IMR-90 (cell line): ENCODE measurements around the gene OR7A10. TPM values are rescaled to one million over a fixed set of nuclear protein-coding genes. Genes with fewer than 3 reads are reported as not detected.

Source experiments
- ATAC-seq: fragments of 200-7000 bp; cut with Tn5 transposase; 2 replicates; pipeline ENCODE4 v1.9.1; 2020; ENCODE audit warnings: low read depth, mild to moderate bottlenecking, moderate library complexity
- BruUV-seq: library from RNA; stranded (reverse); fragments of 400-500 nt; replicated peaks from 2 replicates; lab custom pipeline; 2021; lab: Mats Ljungman, UMichigan
- CTCF ChIA-PET: fragments of 300-600 bp; formaldehyde crosslinking; extraction: SDS; loops from one replicate; lab custom pipeline; 2021; ENCODE audit warnings: antibody characterized with exemption; lab: Yijun Ruan, JAX
- POLR2A ChIA-PET: fragments of 300-600 bp; sonication (Branson Sonifier 250); formaldehyde crosslinking; loops from one replicate; lab custom pipeline; 2022; ENCODE audit warnings: antibody characterized with exemption; ENCODE audit not compliant: unreplicated experiment; lab: Charles Lee
- DNase-seq: peaks from one replicate; pipeline ENCODE4 v3.0.0; 2013
- H2AFZ ChIP-seq: replicated peaks from 2 replicates; pipeline ENCODE3; 2013; ENCODE audit warnings: low read length, mild to moderate bottlenecking; ENCODE audit not compliant: poor library complexity
- H2AK5ac ChIP-seq: 2 replicates; pipeline ENCODE4 v1.6.1; 2013; ENCODE audit warnings: low read depth, low read length, inconsistent platforms
- H2AK9ac ChIP-seq: replicated peaks from 2 replicates; pipeline ENCODE3; 2013; ENCODE audit warnings: mild to moderate bottlenecking, low read depth, low read length, moderate library complexity; ENCODE audit not compliant: poor library complexity
- H2BK120ac ChIP-seq: 2 replicates; pipeline ENCODE4 v1.6.1; 2013; ENCODE audit warnings: low read depth, low read length, inconsistent platforms
- H2BK15ac ChIP-seq: 3 replicates; pipeline ENCODE4 v1.6.1; 2013; ENCODE audit warnings: low read depth, low read length, inconsistent platforms
- H2BK20ac ChIP-seq: 2 replicates; pipeline ENCODE4 v1.6.1; 2013; ENCODE audit warnings: low read depth, mild to moderate bottlenecking, inconsistent platforms, low read length, moderate library complexity
- H2BK5ac ChIP-seq: 2 replicates; pipeline ENCODE4 v1.6.1; 2013; ENCODE audit warnings: mild to moderate bottlenecking, low read depth, low read length, inconsistent platforms; ENCODE audit not compliant: poor library complexity, severe bottlenecking
- H3K14ac ChIP-seq: replicated peaks from 2 replicates; pipeline ENCODE4 v1.6.1; 2013; ENCODE audit warnings: low read depth, low read length, inconsistent platforms
- H3K18ac ChIP-seq: 2 replicates; pipeline ENCODE4 v1.6.1; 2013; ENCODE audit warnings: low read depth, low read length, control low read depth
- H3K23ac ChIP-seq: 2 replicates; pipeline ENCODE4 v1.6.1; 2013; ENCODE audit warnings: low read depth, low read length, inconsistent platforms
- H3K27ac ChIP-seq: 2 replicates; pipeline ENCODE4 v1.5.1; 2013; ENCODE audit warnings: mild to moderate bottlenecking, control low read depth, low read length; ENCODE audit not compliant: insufficient read depth
- H3K27me3 ChIP-seq: 2 replicates; pipeline ENCODE4 v1.6.1; 2013; ENCODE audit warnings: low read length; ENCODE audit not compliant: control insufficient read depth, insufficient read depth
- H3K36me3 ChIP-seq: 2 replicates; pipeline ENCODE4 v1.6.1; 2013; ENCODE audit warnings: low read length, mixed read lengths; ENCODE audit not compliant: control insufficient read depth, insufficient read depth
- H3K4ac ChIP-seq: 2 replicates; pipeline ENCODE4 v1.6.1; 2013; ENCODE audit warnings: low read depth, low read length, inconsistent platforms
- H3K4me1 ChIP-seq: 2 replicates; pipeline ENCODE4 v1.6.1; 2013; ENCODE audit warnings: low read length, mixed read lengths; ENCODE audit not compliant: control insufficient read depth, insufficient read depth
- H3K4me2 ChIP-seq: 2 replicates; pipeline ENCODE4 v1.6.1; 2013; ENCODE audit warnings: low read depth, mild to moderate bottlenecking, control low read depth, low read length, moderate library complexity
- H3K4me3 ChIP-seq: 2 replicates; pipeline ENCODE4 v1.5.1; 2013; ENCODE audit warnings: low read depth, mild to moderate bottlenecking, control low read depth, low read length, moderate library complexity; ENCODE audit not compliant: insufficient read depth
- H3K56ac ChIP-seq: 2 replicates; pipeline ENCODE4 v1.6.1; 2013; ENCODE audit warnings: low read length, inconsistent platforms; ENCODE audit not compliant: insufficient read depth; ENCODE audit errors: extremely low read depth
- H3K79me1 ChIP-seq, 2 experiments: 2 replicates each; pipeline ENCODE4 v1.6.1; 2013; ENCODE audit warnings: low read length in 2 of 2, inconsistent platforms in 1 of 2, low read depth in 1 of 2
- H3K9ac ChIP-seq: 2 replicates; pipeline ENCODE4 v1.6.1; 2013; ENCODE audit warnings: low read depth, low read length, control low read depth
- H3K9me1 ChIP-seq: 2 replicates; pipeline ENCODE4 v1.6.1; 2013; ENCODE audit warnings: low read length, inconsistent platforms; ENCODE audit not compliant: insufficient read depth
- H3K9me3 ChIP-seq: 2 replicates; pipeline ENCODE4 v1.6.1; 2013; ENCODE audit warnings: low read length; ENCODE audit not compliant: control insufficient read depth, insufficient read depth
- H4K20me1 ChIP-seq: 2 replicates; pipeline ENCODE4 v1.6.1; 2013; ENCODE audit warnings: low read length, inconsistent platforms; ENCODE audit not compliant: insufficient read depth
- H4K5ac ChIP-seq: 2 replicates; pipeline ENCODE4 v1.6.1; 2013; ENCODE audit warnings: mild to moderate bottlenecking, low read depth, low read length, control low read depth
- H4K8ac ChIP-seq, 2 experiments: 2 replicates each; pipeline ENCODE4 v1.6.1; 2013; ENCODE audit warnings: low read depth in 2 of 2, low read length in 2 of 2, control low read depth in 1 of 2, inconsistent platforms in 1 of 2
- H4K91ac ChIP-seq: 2 replicates; pipeline ENCODE4 v1.6.1; 2013; ENCODE audit warnings: low read depth, low read length, inconsistent platforms; ENCODE audit not compliant: insufficient read depth
- BHLHE40 ChIP-seq: fragments of 150-350 bp; IDR thresholded peaks from 2 replicates; pipeline ENCODE4 v1.6.1; 2016; ENCODE audit warnings: mild to moderate bottlenecking, low read depth, low read length
- CEBPB ChIP-seq: IDR thresholded peaks from 2 replicates; pipeline ENCODE4 v1.6.1; 2012; ENCODE audit warnings: low read depth, low read length, improper control_type of control experiment
- CHD1 ChIP-seq: IDR thresholded peaks from 2 replicates; pipeline ENCODE4 v1.6.1; 2012; ENCODE audit warnings: low read depth, low read length, improper control_type of control experiment
- CTCF ChIP-seq: conservative IDR thresholded peaks from 2 replicates; pipeline ENCODE4 v1.5.1; 2012; ENCODE audit warnings: mild to moderate bottlenecking, low read depth, low read length, improper control_type of control experiment
- ELK1 ChIP-seq: fragments of 150-350 bp; IDR thresholded peaks from 2 replicates; pipeline ENCODE4 v1.6.1; 2016; ENCODE audit warnings: low read depth, mild to moderate bottlenecking, low read length, moderate library complexity, borderline replicate concordance
- FOS ChIP-seq: fragments of 150-350 bp; IDR thresholded peaks from 2 replicates; pipeline ENCODE4 v1.6.1; 2016; ENCODE audit warnings: low read depth, low read length
- MAFK ChIP-seq: IDR thresholded peaks from 2 replicates; pipeline ENCODE4 v1.6.1; 2012; ENCODE audit warnings: low read depth, low read length, improper control_type of control experiment
- MAZ ChIP-seq: IDR thresholded peaks from 2 replicates; pipeline ENCODE4 v1.6.1; 2012; ENCODE audit warnings: low read depth, mild to moderate bottlenecking, low read length, improper control_type of control experiment, moderate library complexity, borderline replicate concordance
- NFE2L2 ChIP-seq: fragments of 150-350 bp; IDR thresholded peaks from 2 replicates; pipeline ENCODE4 v1.6.1; 2016; ENCODE audit warnings: low read depth, mild to moderate bottlenecking, low read length
- POLR2A ChIP-seq: IDR thresholded peaks from 2 replicates; pipeline ENCODE4 v1.6.1; 2012; ENCODE audit warnings: mild to moderate bottlenecking, low read depth, low read length
- RAD21 ChIP-seq: IDR thresholded peaks from 2 replicates; pipeline ENCODE4 v1.6.1; 2012; ENCODE audit warnings: low read length, improper control_type of control experiment
- RCOR1 ChIP-seq: IDR thresholded peaks from 2 replicates; pipeline ENCODE4 v1.6.1; 2012; ENCODE audit warnings: mild to moderate bottlenecking, low read length, improper control_type of control experiment; ENCODE audit not compliant: insufficient replicate concordance
- RFX5 ChIP-seq: IDR thresholded peaks from 2 replicates; pipeline ENCODE4 v1.8.0; 2012; ENCODE audit warnings: low read depth, mild to moderate bottlenecking, low read length, moderate library complexity
- SMC3 ChIP-seq: fragments of 150-350 bp; IDR thresholded peaks from 2 replicates; pipeline ENCODE4 v1.6.1; 2016; ENCODE audit warnings: low read depth, mild to moderate bottlenecking, antibody characterized with exemption, low read length, moderate library complexity
- USF2 ChIP-seq: fragments of 150-350 bp; IDR thresholded peaks from 2 replicates; pipeline ENCODE4 v1.6.1; 2017; ENCODE audit warnings: mild to moderate bottlenecking, antibody characterized with exemption, low read length, low read depth
- WGBS, 2 experiments: methylation state at CpG; one replicate each; pipeline versions ENCODE4 v1.1.5 to v1.1.7; 2013; ENCODE audit warnings: missing lambda C conversion rate in 2 of 2; ENCODE audit not compliant: insufficient read length in 1 of 2; ENCODE audit errors: extremely low coverage in 2 of 2; 5-methylcytosine and 5-hydroxymethylcytosine counted together
- dilution Hi-C: fragments of 300-500 bp; cut with HindIII; formaldehyde crosslinking; loops from one replicate; pipeline ENCODE4 v1.14.3; 2018; ENCODE audit warnings: low sequenced_read_pairs; ENCODE audit not compliant: unreplicated experiment
- in situ Hi-C: fragments of 300-500 bp; cut with MboI; formaldehyde crosslinking; loops from 3 replicates; pipeline ENCODE4 v1.14.3; 2019; ENCODE audit warnings: low sequenced_read_pairs, inconsistent platforms, mixed read lengths
- intact Hi-C: fragments of 100-400 bp; cut with micrococcal nuclease; formaldehyde crosslinking; loops from 2 replicates; pipeline ENCODE4 v1.10.0; 2022
- polyA plus RNA-seq, 3 experiments: library from polyadenylated mRNA; depleted of rRNA; stranded (reverse); fragments of >200 nt; gene quantifications; 2 replicates each; pipeline ENCODE4 v1.2.3, GENCODE V29; 2012; ENCODE audit warnings: low replicate concordance in 1 of 3
- total RNA-seq: library from RNA; depleted of rRNA; stranded (reverse); fragments of >200 nt; gene quantifications from 2 replicates; pipeline ENCODE4 v1.2.3, GENCODE V29; 2012

The OR7A10 gene
- total and polyA plus RNA-seq, 2 of the 4 experiments (the other 2 are of a cell fraction), result not detected

GRCh38 chr19:14818588-14818987 lies 30.1 kb downstream of the OR7A10 start:
- ChIA-PET POLR2A (no interaction called here), CTCF (no interaction called here)
- H3K4me3 ChIP-seq, result no peak overlapping the region
- TF ChIP-seq NFE2L2 (no peak), POLR2A (no peak), MAZ (no peak), BHLHE40 (no peak), CHD1 (no peak), SMC3 (no peak), RAD21 (no peak), ELK1 (no peak), MAFK (no peak), RCOR1 (no peak), USF2 (no peak), CEBPB (no peak), CTCF (no peak), FOS (no peak), RFX5 (no peak)
- no peak overlapping the region for H3K9ac ChIP-seq
- no peaks in the 10 kb centered on the region for H3K36me3 ChIP-seq
- no peak overlapping the region for H2AK9ac ChIP-seq
- no peak overlapping the region for H4K5ac ChIP-seq
- H2BK5ac ChIP-seq, result no peak overlapping the region
- ATAC-seq (no peak), DNase-seq (no peak)
- peaks cover 3% of the 10 kb centered on the region; the same call in 1 of the 2 replicates for H3K9me3 ChIP-seq
- H4K91ac ChIP-seq, result no peak overlapping the region
- no peak overlapping the region for H2BK120ac ChIP-seq
- WGBS, 2 experiments, result 100% methylated on average over 1 of the region's 8 CpGs; no CpG with 5 or more reads in 1 of the 2 experiments
- no peak overlapping the region for H3K56ac ChIP-seq
- no peaks in the 10 kb centered on the region for H4K20me1 ChIP-seq
- H2BK20ac ChIP-seq, result no peak overlapping the region
- H2BK15ac ChIP-seq, result no peak overlapping the region
- H3K14ac ChIP-seq, result no peak overlapping the region
- in situ Hi-C loops (no loop called here), dilution Hi-C loops (no loop called here), intact Hi-C loops (no loop called here)
- no TSS peak for BruUV-seq
- no peak overlapping the region for H3K27ac ChIP-seq
- no peaks in the 10 kb centered on the region for H3K79me1 ChIP-seq
- no peak overlapping the region for H3K23ac ChIP-seq
- H4K8ac ChIP-seq, result no peak overlapping the region
- no peaks in the 10 kb centered on the region for H3K9me1 ChIP-seq
- H3K4ac ChIP-seq, result no peak overlapping the region
- H3K4me1 ChIP-seq, result no peaks in the 10 kb centered on the region
- H2AFZ ChIP-seq, result no peak overlapping the region
- no peak overlapping the region for H3K4me2 ChIP-seq
- no peak overlapping the region for H3K18ac ChIP-seq
- H2AK5ac ChIP-seq, result no peak overlapping the region
- no peaks in the 10 kb centered on the region for H3K27me3 ChIP-seq
